Body of pancreas (tissue), 4 donors: ENCODE measurements around the gene CCSER1. TPM values are rescaled to one million over a fixed set of nuclear protein-coding genes. Genes with fewer than 3 reads are reported as not detected.
A peak's percentile ranks its signal among the peaks of the same experiment; 100 is the strongest.
"Not testable (repeated sequence)": the region's sequence is repeated elsewhere in the genome, so short reads cannot be mapped to it uniquely, and the experiment has no call there.

Experiments
- ATAC-seq: fragments of 150-250 bp; one replicate; pipeline ENCODE4 v1.9.1; 2016
- DNase-seq, 4 donors: peaks; one replicate each; pipeline ENCODE4 v3.0.0-alpha.2; 2019
- H3K27ac ChIP-seq, 4 donors: fragments of 200-600 bp; sonication (generic); 1 replicate in 3 of 4; 2 replicates in 1 of 4; pipeline versions ENCODE4 v1.5.1 to v1.6.1; 2016 to 2019; ENCODE audit warnings: mild to moderate bottlenecking in 1 of 4, mixed read lengths in 1 of 4, moderate library complexity in 1 of 4
- H3K27me3 ChIP-seq, 2 donors: fragments of 200-600 bp; sonication (generic); one replicate each; pipeline ENCODE4 v1.6.0; 2016; ENCODE audit warnings: mild to moderate bottlenecking in 1 of 2
- H3K36me3 ChIP-seq, 2 donors: fragments of 200-600 bp; sonication (generic); replicated peaks in 1 of 2; 2 replicates each; pipeline ENCODE4 v1.5.1; 2016; ENCODE audit warnings: low read depth in 2 of 2; ENCODE audit not compliant: insufficient read depth in 1 of 2
- H3K4me1 ChIP-seq: fragments of 200-600 bp; sonication (generic); one replicate; pipeline ENCODE4 v1.6.0; 2016
- H3K4me3 ChIP-seq, 2 donors: fragments of 200-600 bp; sonication (generic); 1 replicate in 1 of 2; 2 replicates in 1 of 2; pipeline ENCODE4 v1.5.1; 2016 to 2019
- H3K9me3 ChIP-seq, 3 donors: fragments of 200-600 bp; sonication (generic); 1 replicate in 2 of 3; 2 replicates in 1 of 3; pipeline ENCODE4 v1.5.1; 2016
- POLR2A ChIP-seq, 3 donors: fragments of 450-650 bp; IDR thresholded peaks; one replicate each; pipeline ENCODE4 v1.6.1; 2016; ENCODE audit warnings: antibody characterized with exemption in 3 of 3, mild to moderate bottlenecking in 2 of 3
- WGBS, 2 donors: methylation state at CpG; one replicate each; pipeline ENCODE4 v1.1.5; 2017; 5-methylcytosine and 5-hydroxymethylcytosine counted together
- intact Hi-C: fragments of 100-400 bp; cut with DNase I; formaldehyde crosslinking; loops from one replicate; pipeline ENCODE4 v1.15.1; 2023
- total RNA-seq, 2 donors: library from RNA; depleted of rRNA; stranded (reverse); fragments of >200 nt; gene quantifications; one replicate each; pipeline ENCODE4 v1.1.0, GENCODE V29; 2016
- TF ChIP-seq, protein P1 (sequence below), 7 experiments: fragments of 450-650 bp in 4 of 7; fragments of 200-600 bp in 3 of 7; sonication (generic) in 3 of 7; IDR thresholded peaks; one replicate each; pipeline ENCODE4 v1.5.1; 2016 to 2019; ENCODE audit warnings: antibody characterized with exemption in 7 of 7

CCSER1 gene
- total RNA-seq, 2 donors from 2014 or later = 13.2 to 14.5 TPM

- ATAC-seq = no peak
- no peaks in the 10 kb centered on the region for H3K36me3 ChIP-seq
- 75 to 76% methylated on average over 3 of the region's 3 CpGs for WGBS, 2 donors
- intact Hi-C loops = no loop called here
- no peak for DNase-seq
- H3K27me3 ChIP-seq = no peaks in the 10 kb centered on the region
- H3K4me1 ChIP-seq = no peaks in the 10 kb centered on the region
- no peaks in the 10 kb centered on the region for H3K9me3 ChIP-seq
- no peak overlapping the region for H3K4me3 ChIP-seq
- TF ChIP-seq, protein P1, sequence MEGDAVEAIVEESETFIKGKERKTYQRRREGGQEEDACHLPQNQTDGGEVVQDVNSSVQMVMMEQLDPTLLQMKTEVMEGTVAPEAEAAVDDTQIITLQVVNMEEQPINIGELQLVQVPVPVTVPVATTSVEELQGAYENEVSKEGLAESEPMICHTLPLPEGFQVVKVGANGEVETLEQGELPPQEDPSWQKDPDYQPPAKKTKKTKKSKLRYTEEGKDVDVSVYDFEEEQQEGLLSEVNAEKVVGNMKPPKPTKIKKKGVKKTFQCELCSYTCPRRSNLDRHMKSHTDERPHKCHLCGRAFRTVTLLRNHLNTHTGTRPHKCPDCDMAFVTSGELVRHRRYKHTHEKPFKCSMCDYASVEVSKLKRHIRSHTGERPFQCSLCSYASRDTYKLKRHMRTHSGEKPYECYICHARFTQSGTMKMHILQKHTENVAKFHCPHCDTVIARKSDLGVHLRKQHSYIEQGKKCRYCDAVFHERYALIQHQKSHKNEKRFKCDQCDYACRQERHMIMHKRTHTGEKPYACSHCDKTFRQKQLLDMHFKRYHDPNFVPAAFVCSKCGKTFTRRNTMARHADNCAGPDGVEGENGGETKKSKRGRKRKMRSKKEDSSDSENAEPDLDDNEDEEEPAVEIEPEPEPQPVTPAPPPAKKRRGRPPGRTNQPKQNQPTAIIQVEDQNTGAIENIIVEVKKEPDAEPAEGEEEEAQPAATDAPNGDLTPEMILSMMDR (IDR thresholded peaks at IDR 0.05) = no peak
- H3K27ac ChIP-seq = no peak overlapping the region
Observed at GRCh38 chr4:91330555-91331137, 1203.5 kb downstream of the CCSER1 start.

- Histone ChIP-seq H3K4me3 (no peak overlapping the region), H3K9me3 (no peaks in the 10 kb centered on the region), H3K27me3 (no peaks in the 10 kb centered on the region), H3K27ac (no peak overlapping the region), H3K4me1 (no peaks in the 10 kb centered on the region), H3K36me3 (no peaks in the 10 kb centered on the region)
- TF ChIP-seq, protein P1 (IDR thresholded peaks at IDR 0.05) = no peak
- no peak for TF ChIP-seq POLR2A (IDR thresholded peaks at IDR 0.05)
- intact Hi-C loops = no loop called here
- 81 to 92% methylated on average over 1 of the region's 1 CpG for WGBS, 2 donors
- ATAC-seq = no peak
- DNase-seq = no peak
Observed at GRCh38 chr4:91340822-91341221, 1213.6 kb downstream of the CCSER1 start.

- ATAC-seq = no peak
- Histone ChIP-seq H3K27me3 (no peaks in the 10 kb centered on the region), H3K9me3 (no peaks in the 10 kb centered on the region), H3K36me3 (no peaks in the 10 kb centered on the region), H3K4me3 (no peak overlapping the region), H3K27ac (no peak overlapping the region), H3K4me1 (no peaks in the 10 kb centered on the region)
- intact Hi-C loops = no loop called here
- TF ChIP-seq, protein P1 (IDR thresholded peaks at IDR 0.05) = no peak
- no peak for TF ChIP-seq POLR2A (IDR thresholded peaks at IDR 0.05)
- no peak for DNase-seq
Observed at GRCh38 chr4:91345632-91346031, 1218.4 kb downstream of the CCSER1 start.

GRCh38 chr4:91356496-91356895, 1229.3 kb downstream of the CCSER1 start:
- DNase-seq, H3K36me3 ChIP-seq, ATAC-seq, H3K27me3 ChIP-seq, H3K27ac ChIP-seq, H3K9me3 ChIP-seq, intact Hi-C loops, H3K4me3 ChIP-seq: not testable (repeated sequence)
- H3K4me1 ChIP-seq = peaks cover 17% of the 10 kb centered on the region
- WGBS, 2 donors = 95% methylated on average over 4 of the region's 4 CpGs

GRCh38 chr4:91358016-91358415, 1230.8 kb downstream of the CCSER1 start:
- H3K27ac ChIP-seq, intact Hi-C loops, H3K4me3 ChIP-seq, H3K36me3 ChIP-seq, DNase-seq, ATAC-seq, H3K27me3 ChIP-seq, H3K9me3 ChIP-seq: not testable (repeated sequence)
- peaks cover 17% of the 10 kb centered on the region for H3K4me1 ChIP-seq
- WGBS, 2 donors = 75 to 89% methylated on average over 3 of the region's 3 CpGs

GRCh38 chr4:91358621-91359020, 1231.4 kb downstream of the CCSER1 start:
- H3K27me3 ChIP-seq, H3K36me3 ChIP-seq, intact Hi-C loops, ATAC-seq, H3K4me3 ChIP-seq, H3K9me3 ChIP-seq: not testable (repeated sequence)
- WGBS, 2 donors = 90 to 91% methylated on average over 12 to 13 of the region's 13 CpGs
- DNase-seq = peak in 1 of 4 donors; percentile 7
- H3K27ac ChIP-seq = peak overlapping the region in 3 of 4 donors; percentile 62 to 83 (median 74)
- H3K4me1 ChIP-seq = peaks cover 17% of the 10 kb centered on the region
